Osteoblast (primary cell): ENCODE results near the gene OR8D4. TPM values are rescaled to one million over a fixed set of nuclear protein-coding genes. Genes with fewer than 3 reads are reported as not detected.

Experiments
- DNase-seq: peaks from one replicate; pipeline ENCODE4 v3.0.0; 2011; ENCODE audit warnings: low spot score, mixed read lengths; ENCODE audit not compliant: insufficient read length; ENCODE audit errors: missing footprints
- H2AFZ ChIP-seq: 2 replicates; pipeline ENCODE4 v1.6.0; 2011; ENCODE audit warnings: mild to moderate bottlenecking, low read length
- H3K27ac ChIP-seq: 2 replicates; pipeline ENCODE4 v1.5.1; 2011; ENCODE audit warnings: mild to moderate bottlenecking, low read depth, low read length, moderate library complexity
- H3K27me3 ChIP-seq: 2 replicates; pipeline ENCODE4 v1.6.0; 2012; ENCODE audit warnings: mild to moderate bottlenecking, control low read depth, inconsistent platforms, low read length, moderate library complexity; ENCODE audit not compliant: insufficient read depth
- H3K36me3 ChIP-seq: 2 replicates; pipeline ENCODE4 v1.5.1; 2011; ENCODE audit warnings: mild to moderate bottlenecking, low read length, control low read depth, moderate library complexity; ENCODE audit not compliant: insufficient read depth
- H3K4me1 ChIP-seq: 2 replicates; pipeline ENCODE4 v1.5.1; 2011; ENCODE audit warnings: mild to moderate bottlenecking, low read length, control low read depth, moderate library complexity; ENCODE audit not compliant: insufficient read depth
- H3K4me2 ChIP-seq: 2 replicates; pipeline ENCODE4 v1.6.0; 2011; ENCODE audit warnings: mild to moderate bottlenecking, low read length; ENCODE audit not compliant: insufficient read depth
- H3K4me3 ChIP-seq: fragments of 200-600 bp; sonication (generic); 3 replicates; pipeline ENCODE4 v1.5.1; 2012; ENCODE audit warnings: mild to moderate bottlenecking, low read length, inconsistent platforms; ENCODE audit not compliant: insufficient read depth
- H3K79me2 ChIP-seq: 2 replicates; pipeline ENCODE4 v1.6.0; 2012; ENCODE audit warnings: mild to moderate bottlenecking, low read length, control low read depth, inconsistent platforms; ENCODE audit not compliant: insufficient read depth
- H3K9me3 ChIP-seq: 2 replicates; pipeline ENCODE4 v1.5.1; 2011; ENCODE audit warnings: low read depth, low read length, control low read depth
- H4K20me1 ChIP-seq: 2 replicates; pipeline ENCODE4 v1.6.0; 2012; ENCODE audit warnings: mild to moderate bottlenecking, low read length, control low read depth; ENCODE audit not compliant: insufficient read depth
- CTCF ChIP-seq: IDR thresholded peaks from 2 replicates; pipeline ENCODE4 v1.5.1; 2011; ENCODE audit warnings: mild to moderate bottlenecking, low read depth, low read length, moderate library complexity; ENCODE audit errors: extremely low read depth
- total RNA-seq: library from RNA; depleted of rRNA; stranded (reverse); fragments of >200 nt; gene quantifications from 2 replicates; pipeline ENCODE4 v1.2.3, GENCODE V29; 2012

Gene OR8D4
- total RNA-seq, 1 donor, result under 0.01 TPM

DNA sequence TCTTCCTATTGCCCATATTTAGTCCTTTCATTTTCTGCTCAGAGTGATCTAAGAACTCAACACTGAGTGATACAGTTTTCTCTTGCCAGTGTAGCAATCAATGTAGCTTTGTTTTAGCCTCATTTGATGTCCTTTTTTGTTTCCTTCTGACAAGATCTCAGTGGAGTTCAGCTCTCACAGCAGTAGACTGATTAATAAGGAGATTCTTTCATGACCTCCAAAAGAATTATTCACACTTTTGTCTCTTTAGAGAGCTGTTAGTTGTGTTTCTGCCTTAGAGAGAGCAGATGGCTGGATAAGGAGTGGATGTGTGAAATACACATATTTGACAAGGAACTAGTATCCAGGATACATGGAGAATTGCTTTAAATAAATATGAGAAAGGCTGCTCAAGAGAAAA lies 9.9 kb upstream of the OR8D4 start:
- TF ChIP-seq CTCF, result no peak

GRCh38 chr11:123899792-123900191 lies 2.2 kb upstream of the OR8D4 start:
- Histone ChIP-seq H3K27ac (no peak overlapping the region), H3K4me2 (no peak overlapping the region), H3K4me3 (no peak overlapping the region), H3K9me3 (no peaks in the 10 kb centered on the region), H2AFZ (no peak overlapping the region), H3K79me2 (no peaks in the 10 kb centered on the region), H3K36me3 (no peaks in the 10 kb centered on the region), H4K20me1 (no peaks in the 10 kb centered on the region), H3K27me3 (no peaks in the 10 kb centered on the region), H3K4me1 (no peaks in the 10 kb centered on the region)
- DNase-seq, result no peak
- no peak for TF ChIP-seq CTCF

More for the DNA sequence above, 9.9 kb upstream of the OR8D4 start:
- Histone ChIP-seq H3K27me3 (no peaks in the 10 kb centered on the region), H3K4me2 (no peak overlapping the region), H3K27ac (no peak overlapping the region), H3K36me3 (no peaks in the 10 kb centered on the region), H3K79me2 (no peaks in the 10 kb centered on the region), H3K4me3 (no peak overlapping the region), H2AFZ (no peak overlapping the region), H3K9me3 (no peaks in the 10 kb centered on the region), H4K20me1 (no peaks in the 10 kb centered on the region), H3K4me1 (no peaks in the 10 kb centered on the region)
- DNase-seq, result no peak

- H4K20me1 ChIP-seq, result no peaks in the 10 kb centered on the region
These were observed 2.0 kb downstream of the OR8D4 start for GRCh38 chr11:123903932-123904331.

GRCh38 chr11:123904932-123905331 lies 3.0 kb downstream of the OR8D4 start:
- H3K9me3 ChIP-seq, result no peaks in the 10 kb centered on the region
- no peak overlapping the region for H3K27ac ChIP-seq
- no peak overlapping the region for H3K4me2 ChIP-seq
- H3K79me2 ChIP-seq, result no peaks in the 10 kb centered on the region
- no peaks in the 10 kb centered on the region for H3K27me3 ChIP-seq
- no peak overlapping the region for H3K4me3 ChIP-seq
- TF ChIP-seq CTCF, result no peak
- DNase-seq, result no peak
- H2AFZ ChIP-seq, result no peak overlapping the region
- H3K4me1 ChIP-seq, result no peaks in the 10 kb centered on the region
- no peaks in the 10 kb centered on the region for H3K36me3 ChIP-seq
- H4K20me1 ChIP-seq, result no peaks in the 10 kb centered on the region

More at GRCh38 chr11:123903932-123904331, 2.0 kb downstream of the OR8D4 start:
- no peak for DNase-seq
- Histone ChIP-seq H3K4me1 (no peaks in the 10 kb centered on the region), H3K79me2 (no peaks in the 10 kb centered on the region), H3K27ac (no peak overlapping the region), H3K27me3 (no peaks in the 10 kb centered on the region), H3K9me3 (no peaks in the 10 kb centered on the region), H2AFZ (no peak overlapping the region), H3K4me3 (no peak overlapping the region), H3K36me3 (no peaks in the 10 kb centered on the region), H3K4me2 (no peak overlapping the region)
- no peak for TF ChIP-seq CTCF
